Ovary (tissue), 9 donors: ENCODE measurements around the gene LRMDA. TPM values are rescaled to one million over a fixed set of nuclear protein-coding genes. Genes with fewer than 3 reads are reported as not detected.
A peak's percentile ranks its signal among the peaks of the same experiment; 100 is the strongest.

Source experiments
- DNase-seq, 5 donors: peaks; one replicate each; pipeline ENCODE4 v3.0.0-alpha.2; 2019 to 2020
- H3K27ac ChIP-seq, 2 donors: fragments of 200-600 bp; one replicate each; pipeline versions ENCODE4 v1.5.1 to v1.8.0; 2019 to 2022
- H3K27me3 ChIP-seq: fragments of 200-600 bp; one replicate; pipeline ENCODE4 v1.8.0; 2022
- H3K36me3 ChIP-seq: fragments of 200-600 bp; sonication (generic); one replicate; pipeline ENCODE4 v1.5.1; 2019
- H3K4me1 ChIP-seq: one replicate; pipeline ENCODE4 v1.8.1; 2013; ENCODE audit warnings: mild to moderate bottlenecking, moderate library complexity; ENCODE audit not compliant: insufficient read depth
- H3K4me3 ChIP-seq: fragments of 200-600 bp; sonication (generic); one replicate; pipeline ENCODE4 v1.5.1; 2017
- H3K9me3 ChIP-seq, 2 donors: fragments of 200-600 bp in 1 of 2; sonication (generic) in 1 of 2; one replicate each; pipeline versions ENCODE4 v1.5.1 to v1.8.1; 2013 to 2019; ENCODE audit warnings: mild to moderate bottlenecking in 1 of 2, moderate library complexity in 1 of 2
- CTCF ChIP-seq, 3 donors: fragments of 450-650 bp in 2 of 3; fragments of 200-600 bp in 1 of 3; IDR thresholded peaks; one replicate each; pipeline versions ENCODE4 v1.5.1 to v1.8.0; 2016 to 2022; ENCODE audit warnings: antibody characterized with exemption in 3 of 3, mild to moderate bottlenecking in 1 of 3
- EP300 ChIP-seq: sonication (generic); formaldehyde crosslinking; IDR thresholded peaks from one replicate; pipeline ENCODE4 v1.6.1; 2017; ENCODE audit warnings: antibody characterized with exemption
- POLR2A ChIP-seq: fragments of 450-650 bp; IDR thresholded peaks from one replicate; pipeline ENCODE4 v1.6.1; 2017; ENCODE audit warnings: antibody characterized with exemption, mild to moderate bottlenecking, moderate library complexity
- WGBS, 3 donors: extraction: QIAGEN DNeasy Blood & Tissue Kit in 1 of 3; methylation state at CpG; one replicate each; pipeline versions ENCODE4 v1.1.5 to v1.1.7; 2013 to 2017; 5-methylcytosine and 5-hydroxymethylcytosine counted together
- intact Hi-C, 4 donors: fragments of 100-400 bp; cut with DNase I; formaldehyde crosslinking; loops; one replicate each; pipeline versions ENCODE4 v1.11.0 to v1.15.1; 2022 to 2023
- polyA plus RNA-seq, 2 donors: library from polyadenylated mRNA; stranded (reverse); fragments of 200-250 nt in 1 of 2; fragments of 350-450 nt in 1 of 2; fragmentation: Illumina TruSeq in 1 of 2; extraction: RNeasy Lipid Tissue Mini Kit (QIAGEN cat#74804) in 1 of 2; gene quantifications; one replicate each; pipeline ENCODE4 v1.2.3, GENCODE V29; 2013 to 2014
- total RNA-seq, 7 donors: library from RNA; depleted of rRNA in 2 of 7; stranded (reverse); fragments of >200 nt in 2 of 7; fragmentation: NEBNext Ultra II Directional in 3 of 7; extraction: Animal tissue kit (Norgen Biotek cat#: 25700) in 3 of 7; gene quantifications; one replicate each; pipeline versions ENCODE4 v1.1.0 to v1.2.4, GENCODE V29; 2016 to 2023
- donor health status: DM: no; HTN: no; CAD: no; lungs with moderate emphysema.
- donor health status: DM: no; HTN: no; CAD: no.
- donor health status: Bipolar disorder and iron deficiency.
- donor health status: DM: yes; HTN: yes; CAD: no.
- donor health status: DM: no; HTN: no; CAD: no.
- donor health status: DM: yes; HTN: yes; CAD: no.

The LRMDA gene
- total and polyA plus RNA-seq, 9 donors, result 14.8 to 30.7 (median 22.9) TPM

- no peaks in the 10 kb centered on the region for H3K27me3 ChIP-seq
- H3K36me3 ChIP-seq, result no peaks in the 10 kb centered on the region
- no peaks in the 10 kb centered on the region for H3K9me3 ChIP-seq
- H3K27ac ChIP-seq, result no peak overlapping the region
- WGBS, 3 donors, result 39 to 45% (median 44%) methylated on average over 2 of the region's 2 CpGs
- H3K4me1 ChIP-seq, result no peaks in the 10 kb centered on the region
- H3K4me3 ChIP-seq, result no peak overlapping the region
- TF ChIP-seq CTCF (IDR thresholded peaks at IDR 0.05), result peak in 2 of 3 donors; percentile 50 to 53
- TF ChIP-seq POLR2A, result no peak
- intact Hi-C loops, result loop anchor here (5.0 to 10.0 kb wide), 2 partner anchors 505 to 508 kb away; partner anchors contain the start of gene ZNF503 (in 4 of the 4)
- DNase-seq, result no peak
These were observed 478.6 kb downstream of the LRMDA start for GRCh38 chr10:75910032-75910431.

GRCh38 chr10:75911426-75911825 is 480.0 kb downstream of the LRMDA start:
- Histone ChIP-seq H3K36me3 (no peaks in the 10 kb centered on the region), H3K27ac (no peak overlapping the region), H3K4me3 (no peak overlapping the region), H3K27me3 (no peaks in the 10 kb centered on the region), H3K9me3 (no peaks in the 10 kb centered on the region), H3K4me1 (no peaks in the 10 kb centered on the region)
- intact Hi-C loops, result loop anchor here (5.0 to 10.0 kb wide), 2 partner anchors 507 to 509 kb away; partner anchors contain the start of gene ZNF503 (in 4 of the 4)
- WGBS, 3 donors, result 88 to 90% (median 89%) methylated on average over 2 of the region's 2 CpGs
- TF ChIP-seq EP300, result no peak
- TF ChIP-seq POLR2A, result no peak
- TF ChIP-seq CTCF (IDR thresholded peaks at IDR 0.05), result no peak
- no peak for DNase-seq

- Histone ChIP-seq H3K27me3 (no peaks in the 10 kb centered on the region), H3K9me3 (no peaks in the 10 kb centered on the region), H3K36me3 (no peaks in the 10 kb centered on the region), H3K4me3 (no peak overlapping the region), H3K4me1 (peaks cover 3% of the 10 kb centered on the region), H3K27ac (no peak overlapping the region)
- intact Hi-C loops, result loop anchor here in 1 of 4 donors (10.0 kb wide), 1 partner anchor 512 kb away; the partner anchor contains the start of gene ZNF503
- TF ChIP-seq CTCF (IDR thresholded peaks at IDR 0.05) (no peak), EP300 (no peak), POLR2A (no peak)
- WGBS, 3 donors, result 83 to 90% (median 84%) methylated on average over 3 of the region's 3 CpGs
- no peak for DNase-seq
These were observed 485.5 kb downstream of the LRMDA start for GRCh38 chr10:75916906-75917305.

GRCh38 chr10:75919913-75920312 is 488.5 kb downstream of the LRMDA start:
- intact Hi-C loops, result loop anchor here in 1 of 4 donors (10.0 kb wide), 1 partner anchor 515 kb away; the partner anchor contains the start of gene ZNF503
- DNase-seq, result no peak
- WGBS, 3 donors, result 77 to 84% (median 84%) methylated on average over 2 of the region's 2 CpGs
- H3K27ac ChIP-seq, result no peak overlapping the region
- TF ChIP-seq CTCF (IDR thresholded peaks at IDR 0.05) (no peak), EP300 (no peak), POLR2A (no peak)
- H3K27me3 ChIP-seq, result no peaks in the 10 kb centered on the region
- peaks cover 3% of the 10 kb centered on the region for H3K4me1 ChIP-seq
- no peak overlapping the region for H3K4me3 ChIP-seq
- H3K36me3 ChIP-seq, result no peaks in the 10 kb centered on the region
- H3K9me3 ChIP-seq, result no peaks in the 10 kb centered on the region
